Psoas muscle (tissue), 8 donors: ENCODE results near the gene NCKAP5L. TPM values are rescaled to one million over a fixed set of nuclear protein-coding genes. Genes with fewer than 3 reads are reported as not detected.

Experiments used
- ATAC-seq, 4 donors: fragments of 200-7000 bp; cut with Tn5 transposase; one replicate each; pipeline ENCODE4 v1.9.1; 2020; ENCODE audit warnings: moderate library complexity in 3 of 4, mild to moderate bottlenecking in 2 of 4
- DNase-seq, 2 donors: peaks; one replicate each; pipeline ENCODE4 v3.0.0-alpha.2; 2020
- H3K27ac ChIP-seq: fragments of 200-600 bp; one replicate; pipeline ENCODE4 v1.8.0; 2022
- H3K27me3 ChIP-seq, 3 donors: fragments of 200-600 bp in 1 of 3; one replicate each; pipeline versions ENCODE4 v1.6.1 to v1.8.0; 2013 to 2022; ENCODE audit warnings: low read length in 2 of 3, mild to moderate bottlenecking in 2 of 3, moderate library complexity in 1 of 3; ENCODE audit not compliant: insufficient read depth in 3 of 3
- H3K36me3 ChIP-seq, 2 donors: fragments of 200-600 bp in 1 of 2; one replicate each; pipeline versions ENCODE4 v1.6.1 to v1.8.0; 2013 to 2022; ENCODE audit warnings: low read depth in 1 of 2, mild to moderate bottlenecking in 1 of 2, moderate library complexity in 1 of 2; ENCODE audit not compliant: insufficient read depth in 1 of 2
- H3K4me1 ChIP-seq: fragments of 200-600 bp; one replicate; pipeline ENCODE4 v1.8.0; 2022
- H3K4me3 ChIP-seq: fragments of 200-600 bp; one replicate; pipeline ENCODE4 v1.8.0; 2022; ENCODE audit warnings: mild to moderate bottlenecking
- H3K9me3 ChIP-seq: fragments of 200-600 bp; one replicate; pipeline ENCODE4 v1.8.0; 2022
- WGBS, 3 donors: extraction: QIAGEN DNeasy Blood & Tissue Kit; methylation state at CpG; one replicate each; pipeline versions ENCODE4 v1.1.6 to v1.1.7; 2013; 5-methylcytosine and 5-hydroxymethylcytosine counted together
- intact Hi-C, 2 donors: fragments of 100-400 bp; cut with DNase I; formaldehyde crosslinking; loops; one replicate each; pipeline versions ENCODE4 v1.11.0 to v1.14.2; 2022
- polyA plus RNA-seq, 3 donors: library from polyadenylated mRNA; stranded (reverse); fragments of 200-250 nt; gene quantifications; one replicate each; pipeline ENCODE4 v1.2.3, GENCODE V29; 2013
- total RNA-seq, 4 donors: library from RNA; stranded (reverse); fragmentation: NEBNext Ultra II Directional in 2 of 4; extraction: Animal tissue kit (Norgen Biotek cat#: 25700) in 2 of 4; gene quantifications; one replicate each; pipeline versions ENCODE4 v1.2.1 to v1.2.4, GENCODE V29; 2021 to 2023
- TF ChIP-seq, protein P1 (sequence below): fragments of 200-600 bp; IDR thresholded peaks from one replicate; pipeline ENCODE4 v1.8.0; 2022; ENCODE audit warnings: antibody characterized with exemption
- donor health status: healthy with polysubstance abuse.
- donor health status: DM: no; HTN: no; CAD: no; lungs with moderate emphysema.
- donor health status: Bipolar disorder and iron deficiency.
- donor health status: healthy.
- donor health status: DM: yes; HTN: yes; CAD: no.
- donor health status: DM: no; HTN: no; CAD: no.
- donor health status: DM: no; HTN: no; CAD: no.
- donor health status: DM: yes; HTN: yes; CAD: no.

NCKAP5L gene
- total and polyA plus RNA-seq, 7 donors: 6.8 to 16.5 (median 11.7) TPM

DNA sequence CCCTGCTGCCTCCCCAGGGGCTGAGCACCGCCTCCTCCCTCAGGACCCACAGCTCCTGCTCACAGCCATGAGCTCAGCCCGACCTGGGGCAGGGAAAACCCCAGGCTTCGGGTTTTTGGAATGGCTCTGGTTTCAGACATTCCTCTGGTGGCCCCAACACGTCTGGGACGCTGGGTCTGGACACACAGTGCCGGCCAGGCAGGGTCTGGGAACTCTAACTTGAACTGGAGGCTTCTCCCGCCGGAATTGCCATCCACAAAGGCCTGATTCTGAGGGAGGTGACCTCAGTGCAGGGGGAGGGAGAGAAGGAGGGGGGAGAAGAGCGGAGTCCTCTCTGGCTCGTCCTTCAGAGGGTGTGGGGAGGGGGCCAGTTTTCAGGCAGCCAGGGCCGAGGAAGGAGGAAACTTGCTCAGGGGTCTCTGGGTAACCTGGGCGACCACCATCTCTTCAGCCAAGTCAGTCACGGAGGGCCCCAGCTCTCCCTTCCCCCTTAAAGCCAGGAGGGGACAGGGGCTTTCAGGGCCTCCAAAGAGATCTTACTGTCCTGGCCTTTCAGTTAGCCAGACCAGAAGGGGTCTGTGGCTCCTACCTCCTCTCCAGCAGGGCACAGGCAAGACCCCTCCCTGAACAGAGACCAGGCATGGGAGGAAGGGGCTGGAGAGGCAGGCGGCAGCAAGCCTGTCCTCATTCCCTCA is 19.4 kb downstream of the NCKAP5L start:
- H3K9me3 ChIP-seq: no peaks in the 10 kb centered on the region
- DNase-seq (peak; percentile 59 to 86), ATAC-seq (peak; percentile 34 to 60 (median 36))
- 37 to 55% (median 39%) methylated on average over 14 of the region's 14 CpGs for WGBS, 3 donors
- H3K27ac ChIP-seq: peak overlapping the region; percentile 61
- TF ChIP-seq, protein P1, sequence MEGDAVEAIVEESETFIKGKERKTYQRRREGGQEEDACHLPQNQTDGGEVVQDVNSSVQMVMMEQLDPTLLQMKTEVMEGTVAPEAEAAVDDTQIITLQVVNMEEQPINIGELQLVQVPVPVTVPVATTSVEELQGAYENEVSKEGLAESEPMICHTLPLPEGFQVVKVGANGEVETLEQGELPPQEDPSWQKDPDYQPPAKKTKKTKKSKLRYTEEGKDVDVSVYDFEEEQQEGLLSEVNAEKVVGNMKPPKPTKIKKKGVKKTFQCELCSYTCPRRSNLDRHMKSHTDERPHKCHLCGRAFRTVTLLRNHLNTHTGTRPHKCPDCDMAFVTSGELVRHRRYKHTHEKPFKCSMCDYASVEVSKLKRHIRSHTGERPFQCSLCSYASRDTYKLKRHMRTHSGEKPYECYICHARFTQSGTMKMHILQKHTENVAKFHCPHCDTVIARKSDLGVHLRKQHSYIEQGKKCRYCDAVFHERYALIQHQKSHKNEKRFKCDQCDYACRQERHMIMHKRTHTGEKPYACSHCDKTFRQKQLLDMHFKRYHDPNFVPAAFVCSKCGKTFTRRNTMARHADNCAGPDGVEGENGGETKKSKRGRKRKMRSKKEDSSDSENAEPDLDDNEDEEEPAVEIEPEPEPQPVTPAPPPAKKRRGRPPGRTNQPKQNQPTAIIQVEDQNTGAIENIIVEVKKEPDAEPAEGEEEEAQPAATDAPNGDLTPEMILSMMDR: no peak
- peaks cover 29% of the 10 kb centered on the region for H3K4me1 ChIP-seq
- peak overlapping the region; percentile 22 for H3K4me3 ChIP-seq
- H3K36me3 ChIP-seq: peaks cover 0 to 28% of the 10 kb centered on the region in 2 donors
- intact Hi-C loops: no loop called here
- no peaks in the 10 kb centered on the region for H3K27me3 ChIP-seq

DNA sequence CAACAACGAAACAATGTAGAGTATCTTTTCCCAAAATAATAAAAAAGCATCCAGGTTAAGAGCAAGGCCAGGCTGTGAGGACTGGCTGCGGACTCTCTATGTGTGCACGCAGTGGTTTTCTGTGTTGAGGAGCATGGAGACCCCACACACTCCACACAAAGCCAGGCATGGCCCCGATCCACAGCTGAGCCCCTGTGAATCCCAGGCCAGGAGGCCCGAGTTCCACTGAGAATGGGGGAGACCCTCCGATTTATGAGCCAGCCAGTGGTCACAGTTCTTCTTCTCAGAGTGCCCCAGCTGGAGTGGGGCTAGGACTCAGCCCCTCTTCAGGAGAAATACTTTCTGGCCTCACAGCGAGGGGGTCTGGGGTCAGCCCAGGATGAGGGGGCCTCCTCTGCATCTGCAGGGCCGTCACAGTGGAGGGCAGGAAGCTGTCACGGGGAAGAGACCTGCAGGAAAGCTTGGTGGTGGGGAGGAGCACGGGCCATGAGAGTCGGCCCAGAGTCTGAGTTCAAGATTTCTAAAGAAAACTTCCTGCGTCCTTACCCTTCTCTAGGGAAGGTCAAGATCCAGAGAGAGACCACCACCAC is 20.1 kb downstream of the NCKAP5L start:
- H3K4me1 ChIP-seq: peaks cover 29% of the 10 kb centered on the region
- DNase-seq (peak in 1 of 2 donors; percentile 51), ATAC-seq (no peak)
- TF ChIP-seq, protein P1: no peak
- H3K9me3 ChIP-seq: no peaks in the 10 kb centered on the region
- WGBS, 3 donors: 73 to 76% (median 74%) methylated on average over 12 of the region's 12 CpGs
- H3K27me3 ChIP-seq: no peaks in the 10 kb centered on the region
- intact Hi-C loops: no loop called here
- peak overlapping the region; percentile 41 for H3K27ac ChIP-seq
- H3K4me3 ChIP-seq: no peak overlapping the region
- peaks cover 0 to 35% of the 10 kb centered on the region in 2 donors for H3K36me3 ChIP-seq

DNA sequence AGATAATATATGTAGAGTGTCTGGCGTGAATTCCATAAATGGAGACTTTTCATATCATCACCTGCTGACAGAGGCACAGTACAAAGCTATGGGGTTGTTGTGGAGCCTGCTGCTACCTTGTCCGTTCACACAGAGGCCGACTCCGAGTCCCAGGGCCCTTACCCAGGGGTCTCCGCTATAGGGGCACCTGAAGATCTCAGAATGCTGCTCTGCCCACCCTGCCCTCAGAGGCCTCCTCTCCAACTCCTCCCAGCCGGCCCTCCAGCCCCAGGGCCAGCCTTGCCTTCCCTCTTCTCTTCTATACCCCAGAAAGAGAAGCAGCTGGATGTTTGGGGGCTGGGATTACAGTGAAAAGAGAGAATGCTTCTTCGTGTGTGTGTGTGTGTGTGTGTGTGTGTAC is 21.3 kb downstream of the NCKAP5L start:
- Histone ChIP-seq H3K36me3 (peaks cover 0 to 47% of the 10 kb centered on the region in 2 donors), H3K4me1 (peaks cover 29% of the 10 kb centered on the region), H3K27me3 (no peaks in the 10 kb centered on the region), H3K9me3 (no peaks in the 10 kb centered on the region), H3K4me3 (no peak overlapping the region), H3K27ac (no peak overlapping the region)
- no peak for ATAC-seq
- 86 to 88% (median 88%) methylated on average over 7 of the region's 7 CpGs for WGBS, 3 donors
- no peak for DNase-seq
- intact Hi-C loops: no loop called here
- TF ChIP-seq, protein P1: no peak

DNA sequence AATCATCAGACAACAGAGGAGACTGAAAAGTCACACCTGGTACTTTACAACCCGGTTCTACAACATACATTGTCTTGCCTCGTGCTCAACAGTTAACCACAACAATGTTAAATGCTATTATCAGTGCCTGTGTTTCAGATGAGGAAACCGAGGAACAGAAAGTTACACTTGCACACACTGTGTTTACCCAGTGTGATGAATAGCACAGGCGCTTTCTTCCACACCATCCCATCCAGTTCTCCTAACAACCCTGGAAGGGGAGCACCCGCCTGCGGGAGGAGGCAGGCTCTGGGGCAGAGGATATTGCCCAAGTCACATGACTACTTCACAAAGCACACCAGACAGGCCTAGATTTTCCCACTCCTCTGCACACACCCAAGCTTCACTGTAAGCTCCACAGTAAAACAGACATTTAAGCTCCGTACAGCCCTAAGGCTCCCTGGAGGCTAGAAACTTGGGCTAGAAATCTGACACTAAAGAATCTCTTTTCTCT is 21.8 kb downstream of the NCKAP5L start:
- ATAC-seq (no peak), DNase-seq (no peak)
- H3K36me3 ChIP-seq: peaks cover 0 to 50% of the 10 kb centered on the region in 2 donors
- TF ChIP-seq, protein P1: no peak
- H3K9me3 ChIP-seq: no peaks in the 10 kb centered on the region
- H3K4me1 ChIP-seq: peaks cover 29% of the 10 kb centered on the region
- intact Hi-C loops: no loop called here
- H3K27ac ChIP-seq: no peak overlapping the region
- WGBS, 3 donors: 78 to 81% (median 79%) methylated on average over 7 of the region's 7 CpGs
- H3K4me3 ChIP-seq: no peak overlapping the region
- H3K27me3 ChIP-seq: no peaks in the 10 kb centered on the region
